ENCODE measurements around the gene PTRHD1. TPM values are rescaled to one million over a fixed set of nuclear protein-coding genes. Genes with fewer than 3 reads are reported as not detected.

PTRHD1 gene
- polyA plus RNA-seq, 1 of the 3 experiments (the other 2 are of a cell fraction) = 74.4 TPM

GRCh38 chr2:24771764-24772586, 21.2 kb downstream of the PTRHD1 start (continued):
- TF ChIP-seq CTCF (IDR thresholded peaks at IDR 0.05) (no peak), FOXM1 (IDR thresholded peaks at IDR 0.05; ENCODE audit: low read depth) (no peak), YY1 (IDR thresholded peaks at IDR 0.05; ENCODE audit: low read depth) (no peak), NFIC (IDR thresholded peaks at IDR 0.05; ENCODE audit: borderline replicate concordance) (no peak), SMC3 (IDR thresholded peaks at IDR 0.05; ENCODE audit: low read depth, low read length) (no peak), CHD2 (IDR thresholded peaks at IDR 0.05; ENCODE audit: low read length, partially characterized antibody) (no peak)
- TF ChIP-seq, protein P1, sequence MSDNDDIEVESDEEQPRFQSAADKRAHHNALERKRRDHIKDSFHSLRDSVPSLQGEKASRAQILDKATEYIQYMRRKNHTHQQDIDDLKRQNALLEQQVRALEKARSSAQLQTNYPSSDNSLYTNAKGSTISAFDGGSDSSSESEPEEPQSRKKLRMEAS (IDR thresholded peaks at IDR 0.05; ENCODE audit: low read depth) = no peak

- no peak for DNase-seq
- TF ChIP-seq PBX3 (IDR thresholded peaks at IDR 0.05) (no peak), NRF1 (IDR thresholded peaks at IDR 0.05; ENCODE audit: low read depth, low read length) (no peak), EP300 (IDR thresholded peaks at IDR 0.05; ENCODE audit: borderline replicate concordance in 1 of 2, low read depth in 1 of 2, low read length in 1 of 2) (no peak), SMC3 (IDR thresholded peaks at IDR 0.05; ENCODE audit: low read depth, low read length) (no peak), JUND (IDR thresholded peaks at IDR 0.05) (no peak), EZH2phosphoT487 (IDR thresholded peaks at IDR 0.05; ENCODE audit: borderline replicate concordance, low read depth) (no peak), FOSL2 (IDR thresholded peaks at IDR 0.05; ENCODE audit: borderline replicate concordance, low read depth) (no peak), NFIC (IDR thresholded peaks at IDR 0.05; ENCODE audit: borderline replicate concordance) (no peak), ZBTB33 (IDR thresholded peaks at IDR 0.05; ENCODE audit: borderline replicate concordance, low read depth) (no peak), CHD2 (IDR thresholded peaks at IDR 0.05; ENCODE audit: low read length, partially characterized antibody) (no peak), GATA2 (CRISPR knock-in tag; IDR thresholded peaks at IDR 0.05) (no peak), SIN3A (IDR thresholded peaks at IDR 0.05; ENCODE audit: borderline replicate concordance, low read depth, low read length) (no peak), RFX5 (IDR thresholded peaks at IDR 0.05; ENCODE audit: low read length) (no peak), USF1 (IDR thresholded peaks at IDR 0.05; ENCODE audit: borderline replicate concordance, low read depth) (no peak)
- TF ChIP-seq, protein P2, sequence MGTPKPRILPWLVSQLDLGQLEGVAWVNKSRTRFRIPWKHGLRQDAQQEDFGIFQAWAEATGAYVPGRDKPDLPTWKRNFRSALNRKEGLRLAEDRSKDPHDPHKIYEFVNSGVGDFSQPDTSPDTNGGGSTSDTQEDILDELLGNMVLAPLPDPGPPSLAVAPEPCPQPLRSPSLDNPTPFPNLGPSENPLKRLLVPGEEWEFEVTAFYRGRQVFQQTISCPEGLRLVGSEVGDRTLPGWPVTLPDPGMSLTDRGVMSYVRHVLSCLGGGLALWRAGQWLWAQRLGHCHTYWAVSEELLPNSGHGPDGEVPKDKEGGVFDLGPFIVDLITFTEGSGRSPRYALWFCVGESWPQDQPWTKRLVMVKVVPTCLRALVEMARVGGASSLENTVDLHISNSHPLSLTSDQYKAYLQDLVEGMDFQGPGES (IDR thresholded peaks at IDR 0.05; ENCODE audit: low read depth, low read length) = no peak
- Histone ChIP-seq H3K4me3 (ENCODE audit: low read depth in 2 of 2, low read length in 1 of 2) (no peak overlapping the region), H2AFZ (ENCODE audit: low read depth) (no peak overlapping the region), H3K27me3 (ENCODE audit: insufficient read depth) (no peaks in the 10 kb centered on the region), H4K20me1 (ENCODE audit: insufficient read depth) (no peaks in the 10 kb centered on the region), H3K4me1 (ENCODE audit: control insufficient read depth in 1 of 2, insufficient read depth in 2 of 2, low read depth in 1 of 2, low read length in 1 of 2) (peaks cover 0 to 4% of the 10 kb centered on the region in 2 experiments; a peak in 1 of 4 replicates), H3K9me3 (no peaks in the 10 kb centered on the region), H3K79me2 (ENCODE audit: insufficient read depth) (no peaks in the 10 kb centered on the region), H3K36me3 (replicated peaks in 1 of 2; ENCODE audit: control insufficient read depth in 1 of 2, insufficient read depth in 2 of 2, low read length in 1 of 2) (peaks cover 6 to 20% of the 10 kb centered on the region in 2 experiments), H3K4me2 (no peak overlapping the region), H3F3A (replicated peaks; ENCODE audit: insufficient read depth) (no peaks in the 10 kb centered on the region), H3K27ac (ENCODE audit: low read depth in 2 of 2, low read length in 1 of 2) (no peak overlapping the region), H3K9me2 (no peaks in the 10 kb centered on the region), H3K9ac (no peak overlapping the region)
- WGBS (ENCODE audit: low lambda C conversion rate) = 96% methylated on average over 5 of the region's 5 CpGs
- POLR2A ChIA-PET = no interaction called here
- CTCF ChIA-PET = no interaction called here
These were observed 22.1 kb downstream of the PTRHD1 start for GRCh38 chr2:24771061-24771460.
